HCT116 (cell line): ENCODE results near the gene NRAP. TPM values are rescaled to one million over a fixed set of nuclear protein-coding genes. Genes with fewer than 3 reads are reported as not detected.

Experiments used
- ATAC-seq: fragments of 200-7000 bp; cut with Tn5 transposase; 2 replicates; pipeline ENCODE4 v1.9.1; 2020; ENCODE audit warnings: mild to moderate bottlenecking, moderate library complexity
- BruUV-seq: library from RNA; stranded (reverse); fragments of 400-500 nt; replicated peaks from 2 replicates; lab custom pipeline; 2021; lab: Mats Ljungman, UMichigan
- CTCF ChIA-PET: fragments of 300-600 bp; sonication (Branson Sonifier 250); formaldehyde crosslinking; loops from one replicate; lab custom pipeline; 2021; ENCODE audit warnings: antibody characterized with exemption; lab: Charles Lee
- POLR2A ChIA-PET: fragments of 300-600, 350-600 bp; sonication (Branson Sonifier 250); formaldehyde crosslinking; loops from one replicate; lab custom pipeline; 2021; ENCODE audit warnings: antibody characterized with exemption; lab: Charles Lee
- RAD21 ChIA-PET, 2 experiments: fragments of 300-600 bp; sonication (Branson Sonifier 250); formaldehyde crosslinking; loops; one replicate each; lab custom pipeline; 2023; ENCODE audit warnings: low total read pairs in 2 of 2; ENCODE audit not compliant: uncharacterized antibody in 2 of 2, unreplicated experiment in 2 of 2, low non-redundant PET in 1 of 2; lab: Charles Lee
- DNase-seq: peaks from one replicate; pipeline ENCODE4 v3.0.0-alpha.2; 2010; ENCODE audit warnings: low read depth, low spot score
- H2AFZ ChIP-seq: fragments of 200-600 bp; shearing (Covaris generic), sonication (generic); 2 replicates; pipeline ENCODE4 v1.6.1; 2017; ENCODE audit warnings: low read depth, mixed run types, mixed read lengths, antibody characterized with exemption, low read length; ENCODE audit not compliant: poor library complexity, severe bottlenecking
- H3K27ac ChIP-seq: 2 replicates; pipeline ENCODE4 v1.5.1; 2012; ENCODE audit warnings: low read depth, low read length
- H3K27me3 ChIP-seq: fragments of 200-600 bp; sonication (generic); 2 replicates; pipeline ENCODE4 v1.6.1; 2016; ENCODE audit warnings: mixed run types, low read length, mixed read lengths; ENCODE audit not compliant: insufficient read depth
- H3K36me3 ChIP-seq, 2 experiments: fragments of 200-500 bp in 1 of 2; fragments of 200-600 bp in 1 of 2; sonication (Bioruptor generic) in 1 of 2; sonication (generic) in 1 of 2; 2 replicates each; pipeline versions ENCODE4 v1.5.1 to v1.6.1; 2014 to 2016; ENCODE audit warnings: low read length in 2 of 2, inconsistent platforms in 1 of 2, mixed read lengths in 1 of 2, mixed run types in 1 of 2; ENCODE audit not compliant: insufficient read depth in 2 of 2, control insufficient read depth in 1 of 2
- H3K4me1 ChIP-seq, 2 experiments: fragments of 200-600 bp in 1 of 2; sonication (generic) in 1 of 2; 2 replicates each; pipeline versions ENCODE4 v1.5.1 to v1.6.1; 2012 to 2017; ENCODE audit warnings: low read length in 2 of 2, inconsistent platforms in 1 of 2, mild to moderate bottlenecking in 1 of 2, mixed read lengths in 1 of 2, mixed run types in 1 of 2, moderate library complexity in 1 of 2; ENCODE audit not compliant: insufficient read depth in 2 of 2, control insufficient read depth in 1 of 2
- H3K4me2 ChIP-seq: fragments of 200-600 bp; sonication (generic); 2 replicates; pipeline ENCODE4 v1.6.1; 2017; ENCODE audit warnings: mixed run types, low read length, mixed read lengths
- H3K4me3 ChIP-seq, 2 experiments: fragments of 200-600 bp in 1 of 2; sonication (generic) in 1 of 2; replicated peaks in 1 of 2; 2 replicates each; pipeline ENCODE4 v1.5.1; 2011 to 2016; ENCODE audit warnings: low read length in 2 of 2, control low read depth in 1 of 2, low read depth in 1 of 2, mild to moderate bottlenecking in 1 of 2, mixed read lengths in 1 of 2, mixed run types in 1 of 2
- H3K79me2 ChIP-seq: fragments of 200-600 bp; sonication (generic); 2 replicates; pipeline ENCODE4 v1.6.1; 2017; ENCODE audit warnings: mild to moderate bottlenecking, mixed run types, low read length, moderate library complexity, mixed read lengths; ENCODE audit not compliant: insufficient read depth
- H3K9ac ChIP-seq: fragments of 200-600 bp; sonication (generic); 2 replicates; pipeline ENCODE4 v1.6.1; 2016; ENCODE audit warnings: low read length, mixed read lengths
- H3K9me2 ChIP-seq: fragments of 200-600 bp; sonication (generic), shearing (Covaris generic); 2 replicates; pipeline ENCODE4 v1.6.1; 2017; ENCODE audit warnings: mixed run types, mild to moderate bottlenecking, moderate library complexity; ENCODE audit not compliant: insufficient read depth
- H3K9me3 ChIP-seq, 2 experiments: fragments of 200-500 bp in 1 of 2; fragments of 200-600 bp in 1 of 2; sonication (Bioruptor generic) in 1 of 2; sonication (generic) in 1 of 2; 2 replicates each; pipeline ENCODE4 v1.6.1; 2014 to 2017; ENCODE audit warnings: low read length in 2 of 2, mixed read lengths in 2 of 2, inconsistent platforms in 1 of 2, low read depth in 1 of 2, mild to moderate bottlenecking in 1 of 2, mixed run types in 1 of 2, moderate library complexity in 1 of 2; ENCODE audit not compliant: control insufficient read depth in 1 of 2, insufficient read depth in 1 of 2
- H4K20me1 ChIP-seq: fragments of 200-600 bp; sonication (generic), shearing (Covaris generic); 2 replicates; pipeline ENCODE4 v1.6.1; 2017; ENCODE audit warnings: mixed run types, mild to moderate bottlenecking, moderate library complexity; ENCODE audit not compliant: insufficient read depth
- CBX3 ChIP-seq: IDR thresholded peaks from 2 replicates; pipeline ENCODE4 v1.6.1; 2012; ENCODE audit warnings: low read depth
- CEBPB ChIP-seq: IDR thresholded peaks from 2 replicates; pipeline ENCODE4 v1.6.1; 2012; ENCODE audit warnings: low read depth
- EGR1 ChIP-seq: IDR thresholded peaks from 2 replicates; pipeline ENCODE4 v1.6.1; 2012; ENCODE audit warnings: low read depth
- JUND ChIP-seq: IDR thresholded peaks from 2 replicates; pipeline ENCODE4 v1.6.1; 2012
- RAD21 ChIP-seq: IDR thresholded peaks from 2 replicates; pipeline ENCODE4 v1.6.1; 2012; ENCODE audit warnings: low read depth, mild to moderate bottlenecking
- TCF7L2 ChIP-seq: IDR thresholded peaks from 2 replicates; pipeline ENCODE4 v1.7.0; 2011; ENCODE audit warnings: borderline replicate concordance, inconsistent platforms; ENCODE audit not compliant: insufficient read depth, insufficient read length; ENCODE audit errors: extremely low read depth
- intact Hi-C: fragments of 100-400 bp; cut with micrococcal nuclease; formaldehyde crosslinking; loops from 2 replicates; pipeline ENCODE4 v1.10.0; 2022
- total RNA-seq: library from RNA; stranded (reverse); gene quantifications from one replicate; pipeline ENCODE4 v1.2.1, GENCODE V29; 2021; ENCODE audit not compliant: unreplicated experiment
- TF ChIP-seq, protein P1 (sequence below): IDR thresholded peaks from 2 replicates; pipeline ENCODE4 v1.6.1; 2011; ENCODE audit warnings: mild to moderate bottlenecking, low read length, moderate library complexity; ENCODE audit not compliant: insufficient replicate concordance; ENCODE audit errors: extremely low read depth
- TF ChIP-seq, protein P2 (sequence below): IDR thresholded peaks from 2 replicates; pipeline ENCODE4 v1.6.1; 2012; ENCODE audit warnings: low read depth

NRAP gene
- total RNA-seq, 1 experiment from 2014 or later = not detected

DNA sequence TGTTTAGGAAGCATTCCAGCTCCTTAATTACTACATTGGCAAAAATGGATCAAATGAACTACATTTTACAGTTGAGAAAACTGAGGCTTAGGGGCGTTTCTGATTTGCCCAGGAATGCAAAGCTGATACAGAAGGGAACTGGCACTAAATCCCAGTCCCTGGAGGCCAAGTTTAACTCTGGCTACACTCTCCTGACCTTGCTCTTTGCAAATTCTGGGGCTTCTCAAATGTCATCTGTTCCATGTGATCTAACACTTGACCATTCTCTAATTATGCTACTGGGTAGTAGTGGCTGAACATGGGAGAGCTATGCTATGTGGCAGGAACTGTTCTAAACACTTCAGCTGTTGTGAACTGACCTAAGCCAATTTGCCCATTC, 122.3 kb downstream of the NRAP start:
- no peaks in the 10 kb centered on the region for H3K9me2 ChIP-seq
- DNase-seq = no peak
- peaks cover 6 to 12% of the 10 kb centered on the region in 2 experiments; a peak in 2 of 4 replicates for H3K4me1 ChIP-seq
- no peaks in the 10 kb centered on the region for H3K79me2 ChIP-seq
- H3K36me3 ChIP-seq = no peaks in the 10 kb centered on the region
- ATAC-seq = no peak
- TF ChIP-seq JUND (no peak), EGR1 (no peak), TCF7L2 (no peak), CBX3 (no peak), RAD21 (no peak), CEBPB (no peak)
- TF ChIP-seq, protein P1, sequence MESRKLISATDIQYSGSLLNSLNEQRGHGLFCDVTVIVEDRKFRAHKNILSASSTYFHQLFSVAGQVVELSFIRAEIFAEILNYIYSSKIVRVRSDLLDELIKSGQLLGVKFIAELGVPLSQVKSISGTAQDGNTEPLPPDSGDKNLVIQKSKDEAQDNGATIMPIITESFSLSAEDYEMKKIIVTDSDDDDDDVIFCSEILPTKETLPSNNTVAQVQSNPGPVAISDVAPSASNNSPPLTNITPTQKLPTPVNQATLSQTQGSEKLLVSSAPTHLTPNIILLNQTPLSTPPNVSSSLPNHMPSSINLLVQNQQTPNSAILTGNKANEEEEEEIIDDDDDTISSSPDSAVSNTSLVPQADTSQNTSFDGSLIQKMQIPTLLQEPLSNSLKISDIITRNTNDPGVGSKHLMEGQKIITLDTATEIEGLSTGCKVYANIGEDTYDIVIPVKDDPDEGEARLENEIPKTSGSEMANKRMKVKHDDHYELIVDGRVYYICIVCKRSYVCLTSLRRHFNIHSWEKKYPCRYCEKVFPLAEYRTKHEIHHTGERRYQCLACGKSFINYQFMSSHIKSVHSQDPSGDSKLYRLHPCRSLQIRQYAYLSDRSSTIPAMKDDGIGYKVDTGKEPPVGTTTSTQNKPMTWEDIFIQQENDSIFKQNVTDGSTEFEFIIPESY = no peak
- TF ChIP-seq, protein P2, sequence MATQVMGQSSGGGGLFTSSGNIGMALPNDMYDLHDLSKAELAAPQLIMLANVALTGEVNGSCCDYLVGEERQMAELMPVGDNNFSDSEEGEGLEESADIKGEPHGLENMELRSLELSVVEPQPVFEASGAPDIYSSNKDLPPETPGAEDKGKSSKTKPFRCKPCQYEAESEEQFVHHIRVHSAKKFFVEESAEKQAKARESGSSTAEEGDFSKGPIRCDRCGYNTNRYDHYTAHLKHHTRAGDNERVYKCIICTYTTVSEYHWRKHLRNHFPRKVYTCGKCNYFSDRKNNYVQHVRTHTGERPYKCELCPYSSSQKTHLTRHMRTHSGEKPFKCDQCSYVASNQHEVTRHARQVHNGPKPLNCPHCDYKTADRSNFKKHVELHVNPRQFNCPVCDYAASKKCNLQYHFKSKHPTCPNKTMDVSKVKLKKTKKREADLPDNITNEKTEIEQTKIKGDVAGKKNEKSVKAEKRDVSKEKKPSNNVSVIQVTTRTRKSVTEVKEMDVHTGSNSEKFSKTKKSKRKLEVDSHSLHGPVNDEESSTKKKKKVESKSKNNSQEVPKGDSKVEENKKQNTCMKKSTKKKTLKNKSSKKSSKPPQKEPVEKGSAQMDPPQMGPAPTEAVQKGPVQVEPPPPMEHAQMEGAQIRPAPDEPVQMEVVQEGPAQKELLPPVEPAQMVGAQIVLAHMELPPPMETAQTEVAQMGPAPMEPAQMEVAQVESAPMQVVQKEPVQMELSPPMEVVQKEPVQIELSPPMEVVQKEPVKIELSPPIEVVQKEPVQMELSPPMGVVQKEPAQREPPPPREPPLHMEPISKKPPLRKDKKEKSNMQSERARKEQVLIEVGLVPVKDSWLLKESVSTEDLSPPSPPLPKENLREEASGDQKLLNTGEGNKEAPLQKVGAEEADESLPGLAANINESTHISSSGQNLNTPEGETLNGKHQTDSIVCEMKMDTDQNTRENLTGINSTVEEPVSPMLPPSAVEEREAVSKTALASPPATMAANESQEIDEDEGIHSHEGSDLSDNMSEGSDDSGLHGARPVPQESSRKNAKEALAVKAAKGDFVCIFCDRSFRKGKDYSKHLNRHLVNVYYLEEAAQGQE = no peak
- ChIA-PET RAD21 (interaction anchor here in 1 of 2 experiments (0.6 kb wide), 1 partner anchor 363 kb away, joined by 3 read pairs; no protein-coding TSS in a partner anchor), POLR2A (no interaction called here), CTCF (interaction anchor here (0.9 kb wide), 1 partner anchor 22 kb away, joined by 3 read pairs; no protein-coding TSS in a partner anchor)
- H3K4me2 ChIP-seq = no peak overlapping the region
- intact Hi-C loops = no loop called here
- H4K20me1 ChIP-seq = no peaks in the 10 kb centered on the region
- H3K9me3 ChIP-seq = no peaks in the 10 kb centered on the region
- H3K27ac ChIP-seq = no peak overlapping the region
- no peaks in the 10 kb centered on the region for H3K27me3 ChIP-seq
- no TSS peak for BruUV-seq
- no peak overlapping the region for H3K9ac ChIP-seq
- H3K4me3 ChIP-seq = no peak overlapping the region
- no peak overlapping the region for H2AFZ ChIP-seq
